GM23338 (cell line): ENCODE results near the gene LY86. TPM values are rescaled to one million over a fixed set of nuclear protein-coding genes. Genes with fewer than 3 reads are reported as not detected.

ENCODE experiments used
- ATAC-seq: fragments of 200-7000 bp; cut with Tn5 transposase; 3 replicates; pipeline ENCODE4 v1.9.1; 2020
- DNase-seq: peaks from one replicate; pipeline ENCODE4 v3.0.0-alpha.2; 2015; ENCODE audit warnings: low spot score
- H2AFZ ChIP-seq: fragments of 200-600 bp; sonication (generic); 2 replicates; pipeline ENCODE4 v1.8.0; 2016; ENCODE audit warnings: antibody characterized with exemption, mild to moderate bottlenecking, moderate library complexity
- H3F3A ChIP-seq: fragments of 200-600 bp; sonication (generic); replicated peaks from 2 replicates; pipeline ENCODE4 v1.8.0; 2017; ENCODE audit warnings: antibody characterized with exemption, mixed run types, low read depth
- H3K27ac ChIP-seq: fragments of 200-600 bp; sonication (generic); 2 replicates; pipeline ENCODE4 v1.6.1; 2016; ENCODE audit warnings: low read depth
- H3K27me3 ChIP-seq: fragments of 200-600 bp; sonication (generic); 2 replicates; pipeline ENCODE4 v1.8.0; 2016; ENCODE audit warnings: mild to moderate bottlenecking, mixed run types, moderate library complexity; ENCODE audit not compliant: insufficient read depth
- H3K36me3 ChIP-seq: fragments of 200-600 bp; sonication (generic); 2 replicates; pipeline ENCODE4 v1.8.0; 2016; ENCODE audit warnings: mild to moderate bottlenecking; ENCODE audit not compliant: insufficient read depth
- H3K4me1 ChIP-seq: fragments of 200-600 bp; sonication (generic); 2 replicates; pipeline ENCODE4 v1.8.0; 2016; ENCODE audit warnings: mild to moderate bottlenecking, moderate library complexity; ENCODE audit not compliant: insufficient read depth
- H3K4me2 ChIP-seq: fragments of 200-600 bp; sonication (generic); 2 replicates; pipeline ENCODE4 v1.7.1; 2017; ENCODE audit warnings: mixed run types
- H3K4me3 ChIP-seq: fragments of 200-600 bp; sonication (generic); 2 replicates; pipeline ENCODE4 v1.6.1; 2016; ENCODE audit warnings: mixed run types
- H3K79me2 ChIP-seq: fragments of 200-600 bp; sonication (generic); replicated peaks from 2 replicates; pipeline ENCODE4 v1.8.0; 2017; ENCODE audit warnings: mild to moderate bottlenecking; ENCODE audit not compliant: insufficient read depth
- H3K9me2 ChIP-seq: fragments of 200-600 bp; sonication (generic); 2 replicates; pipeline ENCODE4 v1.8.0; 2017; ENCODE audit not compliant: insufficient read depth
- H4K20me1 ChIP-seq: fragments of 200-600 bp; sonication (generic); replicated peaks from 2 replicates; pipeline ENCODE4 v1.8.0; 2017; ENCODE audit warnings: mild to moderate bottlenecking; ENCODE audit not compliant: insufficient read depth
- H3K27ac Mint-ChIP-seq: 2 replicates; pipeline ENCODE4 v1.8.0; 2020; ENCODE audit warnings: inconsistent platforms, mild to moderate bottlenecking, moderate library complexity, mixed read lengths
- H3K27me3 Mint-ChIP-seq: 3 replicates; pipeline ENCODE4 v1.8.0; 2022; ENCODE audit warnings: low read depth, mild to moderate bottlenecking, moderate library complexity, mixed read lengths, inconsistent platforms; ENCODE audit not compliant: insufficient read depth, poor library complexity
- H3K36me3 Mint-ChIP-seq: 3 replicates; pipeline ENCODE4 v1.8.0; 2021; ENCODE audit warnings: low read depth, mild to moderate bottlenecking, inconsistent platforms, moderate library complexity, mixed read lengths
- H3K4me1 Mint-ChIP-seq: 3 replicates; pipeline ENCODE4 v1.8.0; 2020; ENCODE audit warnings: mild to moderate bottlenecking, inconsistent platforms, mixed read lengths
- H3K4me3 Mint-ChIP-seq: 3 replicates; pipeline ENCODE4 v1.8.0; 2021; ENCODE audit warnings: moderate library complexity, mild to moderate bottlenecking, inconsistent platforms, mixed read lengths
- H3K9me3 Mint-ChIP-seq: 3 replicates; pipeline ENCODE4 v1.8.0; 2020; ENCODE audit warnings: moderate library complexity, mild to moderate bottlenecking, inconsistent platforms, mixed read lengths
- CTCF ChIP-seq, 2 experiments: fragments of 200-600 bp in 1 of 2; sonication (generic) in 1 of 2; conservative IDR thresholded peaks; 2 replicates each; pipeline versions ENCODE4 v1.5.1 to v1.6.1; 2016 to 2017; ENCODE audit warnings: antibody characterized with exemption in 2 of 2, low read depth in 2 of 2, mild to moderate bottlenecking in 2 of 2, moderate library complexity in 1 of 2
- ETS1 ChIP-seq: IDR thresholded peaks from 2 replicates; pipeline ENCODE4 v1.6.1; 2016; ENCODE audit warnings: antibody characterized with exemption
- EZH2 ChIP-seq: fragments of 200-600 bp; sonication (generic); IDR thresholded peaks from one replicate; pipeline ENCODE4 v1.8.0; 2017; ENCODE audit warnings: antibody characterized with exemption, mild to moderate bottlenecking, low read depth; ENCODE audit not compliant: unreplicated experiment
- EZH2phosphoT487 ChIP-seq: fragments of 200-600 bp; sonication (generic); IDR thresholded peaks from one replicate; pipeline ENCODE4 v1.8.1; 2018; ENCODE audit warnings: antibody characterized with exemption; ENCODE audit not compliant: unreplicated experiment
- NANOG ChIP-seq: IDR thresholded peaks from 2 replicates; pipeline ENCODE4 v1.6.1; 2016; ENCODE audit warnings: antibody characterized with exemption, borderline replicate concordance
- POLR2AphosphoS5 ChIP-seq: IDR thresholded peaks from 2 replicates; pipeline ENCODE4 v1.6.1; 2016; ENCODE audit warnings: antibody characterized with exemption, low read depth
- REST ChIP-seq: IDR thresholded peaks from one replicate; pipeline ENCODE4 v1.6.1; 2018; ENCODE audit warnings: antibody characterized with exemption; ENCODE audit not compliant: unreplicated experiment
- STAT1 ChIP-seq: IDR thresholded peaks from one replicate; pipeline ENCODE4 v1.6.1; 2016; ENCODE audit warnings: antibody characterized with exemption; ENCODE audit not compliant: unreplicated experiment
- ZNF331 ChIP-seq: fragments of 250-450 bp; sonication (Bioruptor Pico); IDR thresholded peaks from 2 replicates; pipeline ENCODE4 v1.5.0; 2020; ENCODE audit warnings: low read depth, mild to moderate bottlenecking, moderate library complexity
- ZNF462 ChIP-seq: fragments of 250-450 bp; sonication (Bioruptor Pico); IDR thresholded peaks from 2 replicates; pipeline ENCODE4 v1.5.0; 2020; ENCODE audit warnings: mild to moderate bottlenecking, moderate library complexity
- polyA plus RNA-seq: library from polyadenylated mRNA; unstranded; fragments of >200 nt; fragmentation: Nextera tagmentation; extraction: Ambion mirVana; gene quantifications from 2 replicates; pipeline ENCODE4 v1.2.1, GENCODE V29; 2016
- total RNA-seq: library from RNA; depleted of rRNA; stranded (reverse); fragments of >200 nt; shearing (Covaris generic); gene quantifications from 2 replicates; pipeline ENCODE4 v1.2.3, GENCODE V29; 2014

Gene LY86
- total and polyA plus RNA-seq, 2 experiments from 2014 or later, result 0.29 TPM; not detected in 1

- TF ChIP-seq ETS1 (no peak), ZNF331 (CRISPR knock-in tag) (no peak), NANOG (no peak)
Observed at GRCh38 chr6:6602262-6602661, 13.7 kb downstream of the LY86 start (continued).

- peaks cover 4% of the 10 kb centered on the region for H3K27me3 Mint-ChIP-seq
- no peak for ATAC-seq
- Histone ChIP-seq H3K27me3 (no peaks in the 10 kb centered on the region), H3K27ac (no peak overlapping the region), H2AFZ (no peak overlapping the region), H3K4me2 (no peak overlapping the region), H3K79me2 (no peaks in the 10 kb centered on the region), H4K20me1 (no peaks in the 10 kb centered on the region), H3K36me3 (no peaks in the 10 kb centered on the region), H3K4me3 (no peak overlapping the region), H3K9me2 (no peaks in the 10 kb centered on the region), H3K4me1 (no peaks in the 10 kb centered on the region; the same call in 1 of the 2 replicates), H3F3A (no peaks in the 10 kb centered on the region)
- H3K4me1 Mint-ChIP-seq, result peaks cover 6% of the 10 kb centered on the region
- TF ChIP-seq REST (no peak), NANOG (no peak), CTCF (conservative IDR thresholded peaks at IDR 0.05; ENCODE audit: low read depth in 2 of 2) (no peak), STAT1 (no peak), ZNF331 (CRISPR knock-in tag) (no peak), EZH2 (no peak), POLR2AphosphoS5 (no peak), EZH2phosphoT487 (no peak), ZNF462 (CRISPR knock-in tag) (no peak)
- no peak overlapping the region for H3K4me3 Mint-ChIP-seq
- H3K36me3 Mint-ChIP-seq, result no peaks in the 10 kb centered on the region
- no peak for DNase-seq
- no peaks in the 10 kb centered on the region; the same call in 2 of the 3 replicates for H3K9me3 Mint-ChIP-seq
- no peak overlapping the region for H3K27ac Mint-ChIP-seq
Observed at GRCh38 chr6:6603317-6603716, 14.8 kb downstream of the LY86 start.
